ENCODE measurements around the gene PPP1R15B. TPM values are rescaled to one million over a fixed set of nuclear protein-coding genes. Genes with fewer than 3 reads are reported as not detected.

The PPP1R15B gene
- total RNA-seq, 2 donors from 2014 or later = 50.8 to 79.6 TPM

GRCh38 chr1:204413170-204413535 is 1.5 kb upstream of the PPP1R15B start:
- no peak for TF ChIP-seq CTCF (IDR thresholded peaks at IDR 0.05)
- Histone ChIP-seq H3K4me1 (no peaks in the 10 kb centered on the region), H3K27ac (no peak overlapping the region), H3K9me3 (no peaks in the 10 kb centered on the region), H3K27me3 (no peaks in the 10 kb centered on the region), H3K4me3 (no peak overlapping the region), H3K9ac (ENCODE audit: low read depth in 2 of 2, low read length in 2 of 2) (no peak overlapping the region), H3K36me3 (no peaks in the 10 kb centered on the region)
- intact Hi-C loops (cut with DNase I) = no loop called here
- no peak for DNase-seq

- H3K9me3 ChIP-seq = no peaks in the 10 kb centered on the region
- no peaks in the 10 kb centered on the region for H3K36me3 ChIP-seq
- TF ChIP-seq CTCF (IDR thresholded peaks at IDR 0.05) = no peak
- no peaks in the 10 kb centered on the region for H3K27me3 ChIP-seq
- H3K4me1 ChIP-seq = peaks cover 6% of the 10 kb centered on the region
- intact Hi-C loops (cut with DNase I) = no loop called here
- peak overlapping the region; percentile 58 for H3K4me3 ChIP-seq
- peak; percentile 59 for DNase-seq
- peak overlapping the region; percentile 91 for H3K27ac ChIP-seq
- H3K9ac ChIP-seq (ENCODE audit: low read depth in 2 of 2, low read length in 2 of 2) = peak overlapping the region; percentile 96 to 100
Measured at GRCh38 chr1:204410688-204411450, 748 bp downstream of the PPP1R15B start.

GRCh38 chr1:204409836-204410687 is 1.6 kb downstream of the PPP1R15B start:
- Histone ChIP-seq H3K36me3 (peaks cover 2% of the 10 kb centered on the region), H3K4me3 (peak overlapping the region; percentile 58), H3K27ac (peak overlapping the region; percentile 91), H3K4me1 (peaks cover 6% of the 10 kb centered on the region), H3K27me3 (no peaks in the 10 kb centered on the region), H3K9ac (ENCODE audit: low read depth in 2 of 2, low read length in 2 of 2) (peak overlapping the region; percentile 96 to 100), H3K9me3 (no peaks in the 10 kb centered on the region)
- peak; percentile 30 for DNase-seq
- intact Hi-C loops (cut with DNase I) = no loop called here
- TF ChIP-seq CTCF (IDR thresholded peaks at IDR 0.05) = no peak

GRCh38 chr1:204409123-204409522 is 2.5 kb downstream of the PPP1R15B start:
- H3K4me1 ChIP-seq = peaks cover 6% of the 10 kb centered on the region
- H3K36me3 ChIP-seq = peaks cover 5% of the 10 kb centered on the region
- peak overlapping the region; percentile 96 to 100 for H3K9ac ChIP-seq (ENCODE audit: low read depth in 2 of 2, low read length in 2 of 2)
- no peak for TF ChIP-seq CTCF (IDR thresholded peaks at IDR 0.05)
- H3K4me3 ChIP-seq = peak overlapping the region; percentile 58
- intact Hi-C loops (cut with DNase I) = no loop called here
- no peaks in the 10 kb centered on the region for H3K9me3 ChIP-seq
- peak; percentile 20 for DNase-seq
- H3K27me3 ChIP-seq = no peaks in the 10 kb centered on the region
- peak overlapping the region; percentile 5 for H3K27ac ChIP-seq

- H3K9ac ChIP-seq (ENCODE audit: low read depth in 2 of 2, low read length in 2 of 2) = peak overlapping the region; percentile 6 to 100
- intact Hi-C loops (cut with DNase I) = no loop called here
- peaks cover 5% of the 10 kb centered on the region for H3K36me3 ChIP-seq
- H3K4me1 ChIP-seq = peaks cover 6% of the 10 kb centered on the region
- H3K9me3 ChIP-seq = no peaks in the 10 kb centered on the region
- peak overlapping the region; percentile 58 for H3K4me3 ChIP-seq
- H3K27me3 ChIP-seq = no peaks in the 10 kb centered on the region
- peak overlapping the region; percentile 5 for H3K27ac ChIP-seq
- no peak for DNase-seq
- TF ChIP-seq CTCF (IDR thresholded peaks at IDR 0.05) = no peak
Measured at GRCh38 chr1:204408602-204409001, 3.0 kb downstream of the PPP1R15B start.

Data from colonic mucosa (tissue), 4 donors.